GM12878 (cell line): ENCODE measurements around the gene RBMS3.

Source experiments
- BRCA1 ChIP-seq: IDR thresholded peaks from 2 replicates; pipeline ENCODE4 v1.6.1; 2011; ENCODE audit warnings: low read depth, low read length, improper control_type of control experiment
- MYC ChIP-seq: IDR thresholded peaks from 2 replicates; pipeline ENCODE4 v1.6.1; 2011; ENCODE audit warnings: mild to moderate bottlenecking, low read length, moderate library complexity, inconsistent platforms; ENCODE audit not compliant: insufficient read depth, insufficient replicate concordance, insufficient read length, severe bottlenecking
- PRDM15 ChIP-seq: fragments of 450-650 bp; formaldehyde crosslinking; IDR thresholded peaks from 2 replicates; pipeline ENCODE4 v1.4.0; 2020; ENCODE audit warnings: mild to moderate bottlenecking, moderate library complexity
- SUZ12 ChIP-seq: fragments of 200-600 bp; sonication (generic); IDR thresholded peaks from one replicate; pipeline ENCODE4 v1.6.1; 2018; ENCODE audit warnings: antibody characterized with exemption, mild to moderate bottlenecking; ENCODE audit not compliant: unreplicated experiment
- USF2 ChIP-seq: IDR thresholded peaks from 2 replicates; pipeline ENCODE4 v1.6.1; 2011; ENCODE audit warnings: low read depth, low read length, improper control_type of control experiment, borderline replicate concordance

GRCh38 chr3:29868543-29869101 is 587.8 kb downstream of the RBMS3 start:
- no peak for TF ChIP-seq SUZ12
- TF ChIP-seq BRCA1, result no peak
- TF ChIP-seq MYC, result no peak
- no peak for TF ChIP-seq USF2
- no peak for TF ChIP-seq PRDM15
